Superior temporal gyrus (tissue), 1 donor: Measurements from ENCODE around the gene ZBTB43.

Experiments
- DNase-seq: peaks from one replicate; pipeline ENCODE4 v3.0.0-alpha.2; 2016; ENCODE audit errors: extremely low spot score

Gene ZBTB43

GRCh38 chr9:126886034-126886822, 81.4 kb downstream of the ZBTB43 start:
- DNase-seq: no peak

GRCh38 chr9:126886897-126887296, 82.1 kb downstream of the ZBTB43 start:
- DNase-seq: no peak
